GM21447 (cell line): ENCODE data around the gene DCTN2.
"Not testable (repeated sequence)": the region's sequence is repeated elsewhere in the genome, so short reads cannot be mapped to it uniquely, and the experiment has no call there.

ENCODE experiments used
- ATAC-seq: cut with Tn5 transposase; IDR thresholded peaks from one replicate; pipeline ENCODE4 v1.9.1; 2021; ENCODE audit not compliant: unreplicated experiment

DCTN2 gene

DNA sequence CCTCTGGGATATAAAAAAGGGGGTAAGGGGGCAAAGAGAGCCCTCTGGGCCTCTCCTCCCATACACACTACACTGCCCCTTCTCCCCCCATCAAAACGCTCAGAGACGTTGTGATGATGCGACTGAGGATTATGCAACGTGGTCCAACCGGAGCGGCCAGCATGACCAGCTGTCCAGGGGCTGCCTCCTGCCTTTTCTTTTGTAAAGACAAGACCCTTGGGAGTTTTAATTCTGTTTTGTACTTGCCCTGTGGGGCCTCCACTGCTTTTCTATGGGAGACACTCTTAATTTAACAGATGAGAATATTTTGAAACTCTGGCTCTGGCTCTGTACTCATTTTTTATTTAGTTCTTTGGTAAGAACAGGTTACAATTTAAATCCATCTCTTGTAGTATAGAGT is 17.2 kb downstream of the DCTN2 start:
- no peak for ATAC-seq

DNA sequence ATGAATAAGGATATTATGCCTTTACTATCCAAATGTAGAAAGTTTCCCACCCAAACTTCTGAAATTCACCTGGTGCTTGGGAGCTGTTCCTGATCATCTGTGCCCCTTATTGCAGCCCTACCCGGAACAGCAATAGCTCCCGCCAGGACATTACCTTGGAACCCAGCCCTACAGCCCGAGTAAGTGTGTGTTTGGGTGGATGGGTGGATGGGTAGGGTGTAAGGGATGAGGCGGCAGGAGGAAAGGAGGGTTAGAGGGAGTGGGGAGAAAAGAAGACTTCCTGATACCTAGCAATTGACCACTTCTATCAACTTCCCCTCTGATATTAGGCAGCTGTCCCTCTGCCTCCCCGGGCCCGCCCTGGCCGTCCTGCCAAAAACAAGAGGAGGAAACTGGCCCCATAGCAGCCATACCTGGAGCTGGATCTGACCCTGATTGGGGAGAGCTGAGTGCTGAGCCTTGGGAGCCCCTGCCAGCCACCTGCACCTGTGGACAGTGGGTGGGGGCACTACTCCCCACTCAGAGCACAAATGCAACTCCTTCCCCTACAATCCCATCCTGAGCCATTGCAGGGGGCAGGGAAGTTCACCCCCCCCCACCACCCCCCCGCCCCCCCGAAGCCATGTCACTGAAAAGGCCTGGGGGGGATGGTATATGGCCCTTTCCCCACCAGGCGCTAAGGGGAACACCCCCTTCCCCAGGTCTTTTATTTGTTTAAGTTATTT is 18.0 kb downstream of the DCTN2 start:
- ATAC-seq: no peak

DNA sequence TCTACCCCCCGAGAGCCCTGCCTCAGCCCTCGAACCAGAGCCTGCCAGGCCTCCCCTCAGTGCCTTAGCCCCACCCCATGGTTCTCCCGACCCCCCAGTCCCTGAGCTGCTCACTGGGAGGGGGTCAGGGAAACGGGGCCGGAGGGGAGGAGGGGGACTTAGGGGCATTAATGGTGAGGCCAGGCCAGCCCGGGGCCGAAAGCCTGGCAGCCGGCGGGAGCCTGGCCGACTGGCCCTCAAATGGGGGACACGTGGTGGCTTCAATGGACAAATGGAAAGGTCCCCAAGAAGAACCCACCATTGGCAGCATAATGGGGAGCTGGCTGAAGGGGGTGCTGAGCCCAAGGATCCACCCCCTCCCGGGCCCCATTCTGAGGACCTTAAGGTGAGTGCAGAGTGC is 18.8 kb downstream of the DCTN2 start:
- no peak for ATAC-seq

DNA sequence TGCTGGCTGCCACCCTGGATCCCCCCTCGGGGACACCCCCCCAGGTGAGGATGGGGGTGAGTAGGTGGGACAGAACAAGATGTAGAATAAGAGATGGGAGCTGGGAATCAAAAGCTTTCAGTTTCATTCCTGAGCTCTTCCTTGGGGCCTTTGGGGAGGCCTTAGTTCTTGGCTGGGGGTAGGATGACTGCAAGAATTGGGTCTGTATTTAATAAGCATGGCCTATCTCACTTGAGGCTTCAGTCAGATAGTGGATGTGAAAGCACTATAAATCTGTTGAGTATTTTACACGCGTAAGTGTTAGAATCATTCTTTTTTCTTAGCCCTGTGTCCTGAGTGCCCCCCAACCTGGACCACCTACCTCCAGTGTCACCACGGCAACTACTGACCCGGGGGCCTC is 19.8 kb downstream of the DCTN2 start:
- ATAC-seq: no peak

DNA sequence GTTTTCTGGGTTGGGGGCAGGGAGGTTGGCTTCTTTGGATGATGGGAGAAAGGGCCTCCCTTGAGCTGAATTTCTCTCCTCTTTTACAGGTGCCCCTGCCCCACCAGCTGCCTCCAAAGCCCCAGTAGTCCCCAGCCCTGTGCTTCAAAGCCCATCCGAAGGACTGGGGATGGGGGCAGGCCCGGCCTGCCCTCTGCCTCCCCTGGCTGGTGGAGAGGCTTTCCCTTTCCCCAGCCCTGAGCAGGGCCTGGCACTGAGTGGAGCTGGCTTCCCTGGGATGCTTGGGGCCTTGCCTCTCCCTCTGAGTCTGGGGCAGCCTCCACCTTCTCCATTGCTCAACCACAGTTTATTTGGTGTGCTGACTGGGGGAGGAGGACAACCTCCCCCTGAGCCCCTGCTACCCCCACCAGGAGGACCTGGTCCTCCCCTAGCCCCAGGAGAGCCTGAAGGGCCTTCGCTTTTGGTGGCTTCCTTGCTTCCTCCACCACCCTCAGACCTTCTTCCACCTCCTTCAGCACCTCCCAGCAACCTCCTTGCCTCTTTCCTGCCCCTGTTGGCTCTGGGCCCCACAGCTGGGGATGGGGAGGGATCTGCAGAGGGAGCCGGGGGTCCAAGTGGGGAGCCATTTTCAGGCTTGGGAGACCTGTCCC is 20.4 kb downstream of the DCTN2 start:
- no peak for ATAC-seq

DNA sequence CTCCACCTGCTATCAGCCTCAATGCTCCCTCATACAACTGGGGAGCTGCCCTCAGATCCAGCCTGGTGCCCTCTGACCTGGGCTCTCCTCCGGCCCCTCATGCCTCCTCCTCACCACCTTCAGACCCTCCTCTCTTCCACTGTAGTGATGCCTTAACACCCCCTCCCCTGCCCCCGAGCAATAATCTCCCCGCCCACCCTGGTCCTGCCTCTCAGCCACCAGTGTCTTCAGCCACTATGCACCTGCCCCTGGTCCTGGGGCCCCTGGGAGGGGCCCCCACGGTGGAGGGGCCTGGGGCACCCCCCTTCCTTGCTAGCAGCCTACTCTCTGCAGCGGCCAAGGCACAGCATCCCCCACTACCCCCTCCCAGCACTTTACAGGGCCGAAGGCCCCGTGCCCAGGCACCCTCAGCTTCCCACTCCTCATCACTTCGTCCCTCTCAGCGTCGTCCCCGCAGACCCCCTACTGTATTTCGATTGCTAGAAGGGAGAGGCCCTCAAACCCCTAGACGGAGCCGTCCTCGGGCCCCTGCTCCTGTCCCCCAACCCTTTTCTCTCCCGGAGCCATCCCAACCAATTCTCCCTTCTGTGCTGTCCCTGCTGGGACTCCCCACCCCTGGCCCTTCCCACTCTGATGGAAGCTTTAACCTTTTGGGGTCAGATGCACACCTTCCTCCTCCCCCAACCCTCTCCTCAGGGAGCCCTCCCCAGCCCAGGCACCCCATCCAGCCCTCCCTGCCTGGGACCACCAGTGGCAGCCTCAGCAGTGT is 21.2 kb downstream of the DCTN2 start:
- no peak for ATAC-seq

DNA sequence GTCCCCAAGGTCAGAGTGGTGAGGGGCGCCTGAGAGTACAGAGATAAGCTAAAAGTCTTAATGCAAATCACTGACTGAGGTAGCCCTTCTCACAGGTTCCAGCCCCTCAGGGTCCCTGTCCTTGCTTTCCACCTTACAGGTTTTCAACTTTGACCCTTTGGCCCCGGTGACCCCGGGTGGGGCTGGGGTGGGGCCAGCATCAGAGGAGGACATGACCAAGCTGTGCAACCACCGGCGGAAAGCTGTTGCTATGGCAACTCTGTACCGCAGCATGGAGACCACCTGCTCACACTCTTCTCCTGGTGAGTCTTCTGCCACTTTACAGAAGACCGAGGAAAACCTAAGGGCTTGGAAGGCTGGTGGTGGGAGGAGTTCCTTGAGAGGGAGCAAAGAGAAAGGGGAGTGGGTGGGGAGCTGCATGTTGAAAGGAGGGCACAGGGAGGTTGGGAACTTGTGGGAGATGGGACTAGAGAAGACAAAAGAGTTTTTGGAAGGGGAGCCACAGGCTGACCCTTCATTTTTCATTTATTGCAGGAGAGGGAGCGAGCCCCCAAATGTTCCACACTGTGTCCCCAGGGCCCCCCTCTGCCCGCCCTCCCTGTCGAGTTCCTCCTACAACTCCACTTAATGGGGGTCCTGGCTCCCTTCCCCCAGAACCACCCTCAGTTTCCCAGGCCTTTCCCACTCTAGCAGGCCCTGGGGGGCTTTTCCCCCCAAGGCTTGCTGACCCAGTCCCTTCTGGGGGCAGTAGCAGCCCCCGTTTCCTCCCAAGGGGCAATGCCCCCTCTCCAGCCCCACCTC is 22.0 kb downstream of the DCTN2 start:
- ATAC-seq: no peak

DNA sequence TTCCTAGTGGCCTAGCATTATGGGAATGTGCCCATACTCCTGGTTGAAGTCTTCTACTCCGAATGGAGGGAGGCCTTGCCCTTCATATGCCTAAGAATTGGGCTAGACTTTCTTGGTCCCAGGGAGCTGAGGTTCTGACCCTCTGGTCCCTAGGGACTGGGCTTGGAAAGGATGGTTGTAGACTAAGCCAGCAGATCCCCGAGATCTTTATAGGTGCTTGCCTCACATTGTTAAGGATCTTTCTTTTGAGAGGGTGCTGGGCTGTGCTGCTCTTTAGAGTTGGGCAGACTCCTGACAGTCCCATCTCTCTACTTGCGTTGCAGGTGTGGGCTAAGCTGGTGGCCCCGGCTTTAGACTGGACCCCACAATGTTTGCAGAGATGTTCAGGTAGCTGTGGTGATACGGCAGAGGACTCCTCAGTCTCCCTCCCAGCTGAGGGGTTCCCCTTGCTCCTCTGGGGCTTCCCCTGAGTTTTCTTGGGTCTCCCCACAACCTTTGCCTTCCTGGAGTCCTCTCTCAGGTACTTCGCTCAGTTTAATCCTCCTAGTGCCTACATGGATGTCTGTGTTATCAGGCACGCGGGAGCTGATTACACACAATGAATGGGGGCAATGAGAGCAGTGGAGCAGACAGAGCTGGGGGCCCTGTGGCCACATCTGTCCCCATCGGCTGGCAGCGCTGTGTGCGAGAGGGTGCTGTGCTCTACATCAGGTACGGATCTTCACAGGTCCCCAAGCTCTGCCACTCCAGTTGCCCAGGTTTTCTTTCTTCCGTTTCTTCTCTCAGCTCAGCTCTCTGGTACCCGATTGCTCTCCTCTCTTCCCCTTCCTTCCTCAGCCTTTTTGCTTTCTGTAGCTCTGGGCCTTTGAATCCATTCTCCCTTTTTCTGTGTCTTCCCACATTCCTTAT is 23.0 kb downstream of the DCTN2 start:
- ATAC-seq: no peak

DNA sequence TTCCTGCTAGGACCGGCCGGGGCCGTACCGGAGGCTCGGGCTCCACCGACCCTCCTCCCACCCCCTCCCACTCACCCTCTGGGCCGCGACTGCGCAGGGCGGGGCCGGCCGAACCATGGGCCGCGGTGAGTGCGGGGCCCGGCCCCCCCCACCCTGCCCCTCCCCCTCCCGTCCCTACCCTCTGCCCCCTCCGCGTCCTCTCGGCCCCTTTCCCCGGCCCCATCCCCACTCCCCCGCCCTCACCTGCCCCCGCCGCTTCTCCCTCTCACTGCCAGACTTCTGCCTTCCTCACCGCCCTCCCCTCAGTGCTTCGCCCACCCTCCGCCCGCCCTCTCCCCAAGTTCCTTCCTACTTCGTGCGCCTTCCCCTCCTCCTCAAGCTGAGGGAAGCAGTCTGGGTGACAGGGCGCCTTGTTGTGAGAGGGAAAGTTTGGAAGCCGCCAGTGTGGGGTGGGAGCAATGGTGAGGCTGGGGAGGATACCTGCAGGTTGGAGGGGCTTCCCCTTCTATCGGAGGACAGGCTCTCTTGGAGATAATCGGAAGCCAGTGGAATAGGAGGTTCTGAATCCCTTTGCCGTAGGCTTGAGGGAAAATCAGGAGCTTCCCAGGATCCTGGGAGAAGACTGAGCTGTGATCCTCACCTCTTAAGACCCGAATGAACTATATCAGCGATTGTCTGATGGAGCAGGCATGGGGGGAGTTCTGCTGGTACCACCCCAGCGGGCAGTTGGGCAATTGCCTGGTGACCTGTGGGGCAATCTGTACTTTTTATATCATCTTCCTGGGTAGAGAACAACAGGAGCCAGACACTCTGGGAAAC is 23.9 kb downstream of the DCTN2 start:
- ATAC-seq: no peak

DNA sequence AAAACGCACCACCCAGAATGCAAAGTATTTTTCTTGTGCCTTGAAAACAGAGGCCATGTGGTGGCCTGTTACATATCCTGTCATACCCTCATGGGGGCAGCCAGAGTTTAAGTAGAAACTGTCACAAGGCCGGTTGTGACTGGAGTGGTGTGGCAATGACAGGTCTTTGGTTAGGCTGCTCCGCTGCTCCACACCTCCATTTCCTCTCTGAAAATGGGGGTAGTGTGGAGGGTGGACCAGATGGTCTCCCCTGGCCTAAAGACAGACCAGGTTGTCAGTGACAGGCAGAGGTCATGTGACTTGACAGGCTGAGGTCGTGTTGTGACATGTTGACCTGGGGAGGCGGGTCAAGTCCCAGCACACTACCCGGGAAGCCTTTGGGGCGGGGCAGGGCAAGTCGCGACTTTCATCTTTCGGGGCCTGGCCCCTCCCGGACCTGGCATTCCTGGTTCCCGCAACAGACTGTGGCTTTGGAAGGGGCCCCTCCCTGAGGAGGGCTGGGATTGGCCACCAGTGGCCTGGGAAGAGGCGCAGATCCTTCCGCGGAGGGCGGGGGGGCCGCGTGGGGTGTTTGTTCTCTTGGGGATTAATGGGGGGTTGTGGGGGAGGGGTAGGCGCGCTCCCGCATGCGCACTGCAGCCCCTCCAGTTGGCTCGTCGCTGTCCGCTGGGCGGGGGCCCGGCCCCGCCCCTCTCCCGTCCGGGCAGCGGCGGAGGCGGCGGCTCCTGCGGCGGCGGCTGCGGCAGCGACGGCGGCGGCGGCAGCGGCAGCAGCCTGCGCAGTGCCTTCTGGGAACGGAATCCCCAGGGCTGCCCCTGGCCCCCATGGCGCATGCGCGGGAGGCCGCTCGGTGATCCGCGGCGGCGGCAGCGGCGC is 24.7 kb downstream of the DCTN2 start, which contains the start of gene MBD6:
MBD6 (plus strand) TSS at position 814 of the 876 bp plus-strand sequence. CDS start 1,480 bp downstream, outside the sequence.
- peak; percentile 35 for ATAC-seq

DNA sequence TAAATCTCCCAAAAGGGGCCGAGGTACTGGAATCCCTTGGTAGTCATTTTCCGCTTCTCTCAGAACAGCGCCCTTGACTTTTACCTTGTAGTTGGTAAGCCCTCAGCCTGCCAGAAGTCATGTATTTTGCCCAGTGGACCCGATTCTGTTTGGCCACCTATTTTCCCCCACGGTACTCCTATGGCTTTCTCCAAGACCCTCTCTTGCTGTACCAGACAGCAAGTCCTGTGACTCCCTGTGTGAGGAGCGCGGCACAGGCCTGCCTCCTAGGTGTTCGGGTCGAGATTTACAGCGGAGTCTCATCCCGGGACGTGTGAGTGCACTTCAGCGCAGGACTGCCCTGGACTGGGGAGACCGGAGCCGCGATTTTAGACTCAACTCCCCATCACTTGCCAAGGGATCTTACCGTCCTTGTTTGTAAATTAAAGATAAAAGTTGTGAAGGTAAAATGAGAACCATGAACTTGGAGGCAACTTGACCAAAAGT is 25.4 kb downstream of the DCTN2 start:
- ATAC-seq: no peak

DNA sequence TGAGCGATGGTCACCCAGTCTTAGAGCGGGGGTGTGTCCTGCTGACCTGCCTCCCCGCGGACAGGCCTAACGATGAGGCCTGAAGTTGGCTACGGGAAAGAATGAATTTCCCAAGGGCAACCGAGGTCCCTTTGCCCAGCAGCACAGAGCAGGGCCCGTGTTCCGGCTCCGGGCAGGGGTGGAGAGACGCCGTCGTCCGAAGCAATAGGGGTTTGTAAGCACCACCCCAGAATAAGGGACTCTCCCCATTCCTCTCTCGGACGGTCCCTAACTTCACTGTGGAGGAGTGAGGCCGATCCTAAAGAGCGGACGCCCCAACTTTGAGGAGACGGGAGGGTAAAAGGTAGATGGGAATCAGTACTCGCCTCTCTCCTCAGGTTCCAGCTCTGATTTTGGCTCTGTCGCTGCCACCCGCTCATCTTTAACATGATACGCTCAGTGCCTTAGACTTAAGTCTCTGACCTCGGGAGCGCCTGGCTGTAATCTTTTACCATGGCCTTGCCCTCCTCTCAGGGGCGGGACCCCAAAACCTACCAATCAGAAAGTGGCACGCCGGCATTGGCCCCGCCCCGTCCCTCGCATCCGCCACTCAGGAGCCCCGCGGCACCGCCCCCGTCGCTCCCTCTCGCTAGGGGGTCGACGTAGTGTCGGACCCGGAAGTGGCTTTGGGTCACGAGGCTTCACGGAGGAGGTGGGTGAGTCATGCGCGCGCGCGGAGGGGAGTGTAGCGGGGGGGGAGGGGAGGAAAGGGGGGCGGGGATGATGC is 26.8 kb downstream of the DCTN2 start, which contains the start of gene DDIT3:
DDIT3 (minus strand) TSS at position 462 of the 766 bp plus-strand sequence. CDS start 3,108 bp downstream, outside the sequence.
- ATAC-seq: peak; percentile 62

DNA sequence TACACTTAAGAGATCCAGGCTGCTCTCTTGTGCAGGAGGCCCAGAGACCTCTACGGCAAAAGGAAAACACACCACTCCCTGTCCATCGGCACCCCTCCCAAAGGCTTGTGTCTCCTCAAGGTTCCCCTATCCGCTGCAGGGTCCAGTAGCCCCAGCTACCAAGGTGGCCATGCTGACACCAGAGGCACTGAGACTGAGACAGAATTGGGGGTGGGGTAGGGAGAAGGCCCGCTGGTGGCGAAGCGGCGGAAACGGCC is 27.3 kb downstream of the DCTN2 start:
- ATAC-seq: peak; percentile 2

DNA sequence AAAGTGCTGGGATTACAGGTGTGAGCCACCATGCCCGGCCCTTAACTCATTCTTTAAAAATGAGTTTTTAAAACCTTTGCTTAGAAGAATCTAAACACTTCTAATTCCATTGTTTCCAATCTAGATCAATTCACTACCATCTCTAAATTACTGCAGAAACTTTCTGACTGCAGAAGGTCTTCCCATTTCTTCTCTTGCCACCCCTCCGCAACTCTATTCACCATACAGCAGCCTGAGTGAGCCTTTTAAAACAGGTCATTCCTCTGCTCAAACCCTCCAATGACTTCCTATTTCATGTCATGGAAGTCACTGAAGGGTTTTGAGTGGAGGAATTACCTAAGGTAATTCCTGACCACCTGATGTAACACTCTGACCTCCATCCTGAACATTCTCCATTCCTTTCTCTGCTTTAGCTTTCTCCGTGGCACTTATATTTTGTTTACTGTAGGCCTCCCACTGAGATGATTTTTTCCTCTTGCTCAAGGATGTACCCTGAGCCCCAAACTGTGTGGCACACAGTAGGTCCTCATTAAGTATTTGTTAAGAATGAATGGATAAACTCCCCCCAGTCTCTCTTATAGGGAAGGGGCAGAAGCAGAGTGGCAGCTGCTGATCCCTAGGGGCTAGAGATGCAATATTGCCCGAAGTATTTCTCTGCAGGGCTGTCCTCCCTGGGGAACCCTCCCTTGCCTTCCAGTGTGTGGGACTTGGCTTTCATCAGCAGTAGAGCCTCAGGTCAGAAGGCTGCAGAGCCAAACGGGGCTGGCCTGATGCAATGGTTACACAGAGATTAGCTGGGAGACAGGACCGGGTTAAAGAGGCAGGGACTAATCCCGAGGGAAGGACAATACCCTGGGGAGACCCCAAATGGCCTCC is 27.8 kb downstream of the DCTN2 start:
- ATAC-seq: no peak

DNA sequence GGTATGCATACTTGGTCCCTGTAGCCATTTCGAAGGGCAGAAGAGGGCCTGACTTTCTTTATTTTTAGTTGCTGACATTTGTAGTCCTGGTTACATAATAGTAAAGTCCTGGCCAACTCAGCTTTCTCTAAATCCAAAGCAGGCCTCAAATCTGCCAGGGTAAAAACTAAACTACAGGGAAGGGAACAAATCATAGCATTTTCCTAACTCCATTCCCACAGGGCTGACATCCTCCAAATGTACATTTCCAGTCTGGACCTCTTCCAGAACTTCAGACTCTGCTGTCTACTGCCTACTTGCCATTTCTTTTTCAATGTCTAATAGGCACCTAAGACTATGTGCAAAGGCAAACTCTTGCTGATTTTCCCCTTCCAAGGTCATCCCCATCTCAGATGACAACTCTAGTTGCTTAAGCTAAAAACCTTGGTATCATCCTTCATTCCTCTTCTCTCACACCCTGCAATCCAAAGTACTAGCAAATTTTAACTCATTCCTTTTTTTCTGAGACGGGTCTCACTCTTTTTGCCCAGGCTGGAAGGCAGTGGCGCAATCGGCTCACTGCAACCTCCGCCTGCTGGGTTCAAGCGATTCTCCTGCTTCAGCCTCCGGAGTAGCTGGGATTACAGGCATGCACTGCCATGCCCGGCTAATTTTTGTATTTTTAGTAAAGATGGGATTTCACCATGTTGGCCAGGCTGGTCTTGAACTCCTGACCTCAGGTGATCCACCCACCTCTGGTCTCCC is 28.6 kb downstream of the DCTN2 start:
- no peak for ATAC-seq

DNA sequence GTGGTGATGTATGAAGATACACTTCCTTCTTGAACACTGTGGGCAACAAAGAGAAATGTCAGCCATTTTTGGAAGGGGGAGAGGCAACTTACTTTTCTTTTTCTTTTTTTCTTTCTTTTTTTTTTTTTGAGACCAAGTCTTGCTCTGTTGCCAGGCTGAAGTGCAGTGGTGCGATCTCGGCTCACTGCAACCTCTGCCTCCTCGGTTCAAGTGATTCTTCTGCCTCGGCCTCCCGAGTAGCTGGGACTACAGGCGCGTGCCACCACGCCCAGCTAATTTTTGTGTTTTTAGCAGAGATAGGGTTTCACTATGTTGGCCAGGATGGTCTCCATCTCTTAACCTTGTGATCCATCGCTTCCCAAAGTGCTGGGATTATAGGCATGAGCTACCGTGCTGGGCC is 29.3 kb downstream of the DCTN2 start:
- ATAC-seq: not testable (repeated sequence)
